Neural progenitor cell (in vitro differentiated cells): ENCODE data around the gene ZNF462. TPM values are rescaled to one million over a fixed set of nuclear protein-coding genes. Genes with fewer than 3 reads are reported as not detected.
A peak's percentile ranks its signal among the peaks of the same experiment; 100 is the strongest.

Source experiments
- DNase-seq: peaks from one replicate; pipeline ENCODE4 v3.0.0-alpha.2; 2016; ENCODE audit warnings: low spot score
- H2AFZ ChIP-seq: fragments of 200-600 bp; sonication (generic); replicated peaks from 2 replicates; pipeline ENCODE4 v1.6.1; 2016; ENCODE audit warnings: antibody characterized with exemption
- H3F3A ChIP-seq: fragments of 200-600 bp; sonication (generic); 2 replicates; pipeline ENCODE4 v1.6.1; 2016; ENCODE audit warnings: antibody characterized with exemption, low read depth
- H3K27ac ChIP-seq: fragments of 200-600 bp; sonication (generic); 2 replicates; pipeline ENCODE4 v1.5.1; 2016; ENCODE audit warnings: mild to moderate bottlenecking
- H3K27me3 ChIP-seq: fragments of 200-600 bp; sonication (generic); 2 replicates; pipeline ENCODE4 v1.6.1; 2016; ENCODE audit warnings: mild to moderate bottlenecking, moderate library complexity
- H3K36me3 ChIP-seq: fragments of 200-600 bp; sonication (generic); 2 replicates; pipeline ENCODE4 v1.5.1; 2016
- H3K4me1 ChIP-seq: fragments of 200-600 bp; sonication (generic); 2 replicates; pipeline ENCODE4 v1.6.1; 2016; ENCODE audit warnings: mixed run types
- H3K4me2 ChIP-seq: fragments of 200-600 bp; sonication (generic); 2 replicates; pipeline ENCODE4 v1.6.1; 2016
- H3K4me3 ChIP-seq: fragments of 200-600 bp; sonication (generic); 2 replicates; pipeline ENCODE4 v1.5.1; 2016
- H3K79me2 ChIP-seq: fragments of 200-600 bp; sonication (generic); 2 replicates; pipeline ENCODE4 v1.6.1; 2016; ENCODE audit warnings: low read depth
- H3K9ac ChIP-seq: fragments of 200-600 bp; sonication (generic); 2 replicates; pipeline ENCODE4 v1.6.1; 2016
- H3K9me3 ChIP-seq: fragments of 200-600 bp; sonication (generic); 2 replicates; pipeline ENCODE4 v1.5.1; 2016; ENCODE audit warnings: low read depth
- H4K20me1 ChIP-seq: fragments of 200-600 bp; sonication (generic); 2 replicates; pipeline ENCODE4 v1.6.1; 2016; ENCODE audit warnings: low read depth
- H3K27ac Mint-ChIP-seq: 3 replicates; pipeline ENCODE4 v1.8.0; 2021; ENCODE audit warnings: mixed read lengths
- H3K27me3 Mint-ChIP-seq: 2 replicates; pipeline ENCODE4 v1.8.0; 2022; ENCODE audit warnings: low read depth, mild to moderate bottlenecking, inconsistent platforms, moderate library complexity, mixed read lengths; ENCODE audit not compliant: insufficient read depth
- H3K36me3 Mint-ChIP-seq: 3 replicates; pipeline ENCODE4 v1.8.0; 2021; ENCODE audit warnings: mixed read lengths
- H3K4me1 Mint-ChIP-seq: 3 replicates; pipeline ENCODE4 v1.8.0; 2021; ENCODE audit warnings: mixed read lengths
- H3K4me3 Mint-ChIP-seq: 3 replicates; pipeline ENCODE4 v1.8.0; 2021; ENCODE audit warnings: mild to moderate bottlenecking, moderate library complexity, mixed read lengths
- H3K9me3 Mint-ChIP-seq: 3 replicates; pipeline ENCODE4 v1.8.0; 2020; ENCODE audit warnings: mixed read lengths
- EZH2 ChIP-seq: fragments of 200-600 bp; sonication (generic); IDR thresholded peaks from 2 replicates; pipeline ENCODE4 v1.6.1; 2017; ENCODE audit warnings: antibody characterized with exemption, mild to moderate bottlenecking, moderate library complexity
- EZH2phosphoT487 ChIP-seq: fragments of 200-600 bp; sonication (generic); IDR thresholded peaks from 2 replicates; pipeline ENCODE4 v1.6.1; 2017; ENCODE audit warnings: antibody characterized with exemption
- total RNA-seq: library from RNA; depleted of rRNA; stranded (reverse); fragments of >200 nt; gene quantifications from 2 replicates; pipeline ENCODE4 v1.2.3, GENCODE V29; 2015; ENCODE audit warnings: low replicate concordance
- TF ChIP-seq, protein P1 (sequence below): fragments of 200-600 bp; sonication (generic); IDR thresholded peaks from 2 replicates; pipeline ENCODE4 v1.5.1; 2017; ENCODE audit warnings: antibody characterized with exemption, mild to moderate bottlenecking

The ZNF462 gene
- total RNA-seq, 1 donor from 2014 or later = 81.8 TPM

DNA sequence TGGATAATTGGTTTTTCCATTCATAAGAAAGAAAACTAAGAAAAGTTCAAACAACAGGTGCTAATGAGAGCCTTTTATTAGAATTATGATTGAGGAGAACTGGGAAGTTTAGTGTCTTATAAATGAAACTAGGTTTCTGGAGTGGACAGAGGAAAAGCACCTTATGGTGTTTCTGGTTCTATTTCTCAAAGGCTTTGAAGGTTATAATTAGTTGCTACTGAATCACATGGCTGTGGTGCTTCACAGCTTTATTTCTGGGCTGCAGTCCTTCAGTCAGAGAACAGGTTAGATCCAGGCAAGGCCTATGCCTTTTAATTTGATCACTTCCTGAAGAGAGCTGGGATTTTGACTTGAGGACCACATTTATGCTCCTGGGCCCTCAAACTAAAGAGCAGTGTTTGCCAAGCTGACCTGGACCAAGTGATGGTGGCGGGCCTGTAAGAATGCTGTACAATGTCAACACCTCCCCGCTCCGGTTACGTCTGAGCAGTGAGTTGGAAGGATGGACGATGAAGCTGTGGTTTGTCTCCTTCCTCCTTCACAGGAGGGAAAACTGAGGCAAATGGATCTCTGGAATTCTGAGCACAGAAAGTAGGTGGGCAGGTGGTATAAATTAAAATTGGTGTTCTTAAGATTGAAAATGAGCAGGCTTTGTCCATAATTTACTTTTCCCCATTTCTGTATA lies 56.0 kb downstream of the ZNF462 start:
- Mint-ChIP-seq H3K27ac (no peak overlapping the region), H3K27me3 (no peaks in the 10 kb centered on the region), H3K4me1 (peaks cover 33% of the 10 kb centered on the region), H3K4me3 (peak overlapping the region; percentile 9), H3K36me3 (peaks cover 89% of the 10 kb centered on the region), H3K9me3 (peaks cover 63% of the 10 kb centered on the region)
- no peak overlapping the region for H3K4me2 ChIP-seq
- H3K9ac ChIP-seq = no peak overlapping the region
- H3K79me2 ChIP-seq = peaks cover 100% of the 10 kb centered on the region
- no peak overlapping the region for H3K4me3 ChIP-seq
- no peaks in the 10 kb centered on the region for H3K27me3 ChIP-seq
- peaks cover 13% of the 10 kb centered on the region for H3K36me3 ChIP-seq
- H4K20me1 ChIP-seq = peaks cover 19% of the 10 kb centered on the region
- H3F3A ChIP-seq = peaks cover 17% of the 10 kb centered on the region
- no peak overlapping the region for H2AFZ ChIP-seq
- TF ChIP-seq, protein P1, sequence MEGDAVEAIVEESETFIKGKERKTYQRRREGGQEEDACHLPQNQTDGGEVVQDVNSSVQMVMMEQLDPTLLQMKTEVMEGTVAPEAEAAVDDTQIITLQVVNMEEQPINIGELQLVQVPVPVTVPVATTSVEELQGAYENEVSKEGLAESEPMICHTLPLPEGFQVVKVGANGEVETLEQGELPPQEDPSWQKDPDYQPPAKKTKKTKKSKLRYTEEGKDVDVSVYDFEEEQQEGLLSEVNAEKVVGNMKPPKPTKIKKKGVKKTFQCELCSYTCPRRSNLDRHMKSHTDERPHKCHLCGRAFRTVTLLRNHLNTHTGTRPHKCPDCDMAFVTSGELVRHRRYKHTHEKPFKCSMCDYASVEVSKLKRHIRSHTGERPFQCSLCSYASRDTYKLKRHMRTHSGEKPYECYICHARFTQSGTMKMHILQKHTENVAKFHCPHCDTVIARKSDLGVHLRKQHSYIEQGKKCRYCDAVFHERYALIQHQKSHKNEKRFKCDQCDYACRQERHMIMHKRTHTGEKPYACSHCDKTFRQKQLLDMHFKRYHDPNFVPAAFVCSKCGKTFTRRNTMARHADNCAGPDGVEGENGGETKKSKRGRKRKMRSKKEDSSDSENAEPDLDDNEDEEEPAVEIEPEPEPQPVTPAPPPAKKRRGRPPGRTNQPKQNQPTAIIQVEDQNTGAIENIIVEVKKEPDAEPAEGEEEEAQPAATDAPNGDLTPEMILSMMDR = no peak
- TF ChIP-seq EZH2 = no peak
- TF ChIP-seq EZH2phosphoT487 = no peak
- H3K4me1 ChIP-seq = peaks cover 21% of the 10 kb centered on the region
- H3K27ac ChIP-seq = no peak overlapping the region
- H3K9me3 ChIP-seq = no peaks in the 10 kb centered on the region
- no peak for DNase-seq

DNA sequence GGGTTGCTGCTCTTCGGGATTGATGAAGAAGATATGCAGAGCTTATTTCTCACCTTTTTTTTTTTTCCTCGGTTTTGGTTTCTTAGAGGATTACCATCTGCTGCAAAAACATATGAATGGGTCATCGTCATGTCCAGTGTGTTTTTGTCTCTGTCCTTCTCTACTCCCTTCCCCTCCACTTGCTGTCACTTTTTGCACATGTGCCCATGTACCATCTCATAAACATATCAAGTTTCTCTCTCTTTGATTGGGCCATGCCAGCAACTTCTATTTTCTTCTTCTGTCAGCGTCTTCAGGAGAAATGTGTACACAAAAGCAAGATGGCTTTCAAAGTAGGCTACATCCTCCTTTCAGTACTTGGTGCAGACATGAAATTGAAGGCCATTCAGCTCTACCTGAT lies 57.1 kb downstream of the ZNF462 start:
- H3K4me1 Mint-ChIP-seq = peaks cover 33% of the 10 kb centered on the region
- Histone ChIP-seq H2AFZ (no peak overlapping the region), H4K20me1 (peaks cover 8% of the 10 kb centered on the region), H3K4me2 (peak overlapping the region; percentile 34), H3K36me3 (peaks cover 22% of the 10 kb centered on the region), H3K9ac (no peak overlapping the region), H3K9me3 (no peaks in the 10 kb centered on the region), H3K27ac (peak overlapping the region; percentile 82), H3F3A (peaks cover 17% of the 10 kb centered on the region), H3K4me1 (peaks cover 21% of the 10 kb centered on the region), H3K27me3 (no peaks in the 10 kb centered on the region), H3K79me2 (peaks cover 100% of the 10 kb centered on the region), H3K4me3 (no peak overlapping the region)
- H3K36me3 Mint-ChIP-seq = peaks cover 91% of the 10 kb centered on the region
- no peak overlapping the region for H3K4me3 Mint-ChIP-seq
- peaks cover 2% of the 10 kb centered on the region for H3K27me3 Mint-ChIP-seq
- no peak for DNase-seq
- peak overlapping the region; percentile 98 for H3K27ac Mint-ChIP-seq
- H3K9me3 Mint-ChIP-seq = peaks cover 64% of the 10 kb centered on the region
- TF ChIP-seq, protein P1 = no peak
- TF ChIP-seq EZH2 (no peak), EZH2phosphoT487 (no peak)

DNA sequence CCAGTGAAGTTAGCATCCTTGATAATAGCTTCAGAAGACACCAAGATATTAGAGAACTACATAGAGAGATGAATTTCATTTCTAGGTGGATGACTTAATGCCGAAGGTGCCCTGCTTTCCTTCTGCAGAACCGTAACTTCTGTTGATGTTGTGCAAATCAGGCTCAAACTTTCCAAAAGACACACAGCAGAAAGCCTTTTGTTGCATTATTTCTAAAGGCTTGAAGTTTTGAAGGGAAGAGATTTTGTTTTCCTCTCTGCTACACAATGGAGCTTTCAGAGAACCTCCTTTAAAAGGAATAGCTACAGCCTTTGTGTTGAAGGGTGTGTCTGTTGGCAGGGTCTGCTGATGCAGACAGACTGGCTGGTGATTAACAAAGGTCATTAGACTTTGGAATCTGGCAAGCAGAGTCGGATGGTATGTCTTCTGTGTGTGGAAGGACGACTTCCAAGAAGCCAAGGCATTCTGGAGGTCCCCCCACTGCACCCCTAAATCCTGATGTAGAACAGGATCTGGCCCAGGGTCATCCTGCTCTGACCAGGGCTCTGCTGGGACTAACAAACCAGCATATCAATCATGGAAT lies 57.8 kb downstream of the ZNF462 start:
- Mint-ChIP-seq H3K9me3 (peaks cover 64% of the 10 kb centered on the region), H3K36me3 (peaks cover 92% of the 10 kb centered on the region), H3K27ac (peak overlapping the region; percentile 98), H3K4me3 (peak overlapping the region; percentile 65), H3K27me3 (peaks cover 2% of the 10 kb centered on the region), H3K4me1 (peaks cover 33% of the 10 kb centered on the region)
- Histone ChIP-seq H3K4me1 (peaks cover 21% of the 10 kb centered on the region), H3K4me2 (peak overlapping the region; percentile 34), H3K27me3 (no peaks in the 10 kb centered on the region), H3K36me3 (peaks cover 26% of the 10 kb centered on the region), H3K27ac (peak overlapping the region; percentile 82), H3F3A (peaks cover 17% of the 10 kb centered on the region), H2AFZ (no peak overlapping the region), H3K79me2 (peaks cover 100% of the 10 kb centered on the region), H3K9me3 (no peaks in the 10 kb centered on the region), H4K20me1 (peaks cover 1% of the 10 kb centered on the region), H3K9ac (no peak overlapping the region), H3K4me3 (no peak overlapping the region)
- DNase-seq = peak; percentile 51
- TF ChIP-seq, protein P1 = no peak
- TF ChIP-seq EZH2 (no peak), EZH2phosphoT487 (no peak)
